ENCODE data around the gene HTATIP2. TPM values are rescaled to one million over a fixed set of nuclear protein-coding genes. Genes with fewer than 3 reads are reported as not detected.

Gene HTATIP2
- total RNA-seq (10 to 100 TPM; 50.7 to 52.4 TPM), polyA plus RNA-seq (49.6 TPM)

DNA sequence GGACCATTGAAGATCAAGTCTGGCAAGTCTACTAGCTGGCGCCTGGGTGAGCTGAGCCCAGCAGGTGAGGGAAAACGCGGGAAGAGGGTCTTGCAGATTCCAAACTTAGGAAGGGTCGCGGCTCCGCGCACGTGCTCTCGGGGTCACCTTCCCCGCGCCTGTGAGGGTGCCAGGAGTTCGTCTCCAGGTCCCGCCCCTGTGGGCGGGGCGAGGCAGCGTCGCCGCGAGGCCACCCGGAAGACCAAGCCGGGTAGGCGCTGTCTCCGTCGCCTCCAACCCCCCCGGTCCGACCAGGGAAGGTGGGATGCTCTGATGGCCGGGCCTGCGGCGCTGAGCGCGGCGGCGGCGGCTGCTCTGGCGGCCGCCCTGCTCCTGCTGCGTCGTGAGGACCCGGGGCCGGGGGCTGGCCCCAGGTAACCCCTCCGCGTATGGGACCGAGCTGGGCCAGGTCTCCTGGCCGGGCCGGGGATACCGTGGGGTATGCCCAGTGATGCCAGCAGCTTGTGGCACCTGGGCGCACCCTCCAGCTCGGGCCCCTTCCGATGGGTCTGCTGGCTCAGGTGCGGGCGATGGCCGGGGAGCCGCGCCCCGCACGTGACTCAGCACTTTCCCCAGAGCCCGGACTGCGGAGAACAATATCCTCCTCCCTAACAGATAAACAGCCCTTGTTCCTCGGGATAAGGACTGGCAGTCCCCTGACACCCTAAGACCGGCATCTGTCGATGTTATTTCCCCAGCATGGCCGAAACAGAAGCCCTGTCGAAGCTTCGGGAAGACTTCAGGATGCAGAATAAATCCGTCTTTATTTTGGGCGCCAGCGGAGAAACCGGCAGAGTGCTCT is at the start of gene HTATIP2:
HTATIP2 (plus strand) TSS at position 215 of the 841 bp plus-strand sequence; CDS start at position 739, 524 bp downstream.
- Mint-ChIP-seq H3K27me3 (no peaks in the 10 kb centered on the region), H3K4me3 (peak within 1 kb of the TSS; percentile 86 to 97 (median 94)), H3K9me3 (no peaks in the 10 kb centered on the region), H3K27ac (peak within 1 kb of the TSS; percentile 88 to 96 (median 94)), H3K36me3 (peaks cover 0 to 20% (median 6%) of the 10 kb centered on the region in 3 donors), H3K4me1 (peaks cover 57 to 78% (median 68%) of the 10 kb centered on the region in 3 donors)
- H3K4me3 ChIP-seq (ENCODE audit: low read length) = peak within 1 kb of the TSS; percentile 78
- no peaks in the 10 kb centered on the region for H3K27me3 ChIP-seq (ENCODE audit: insufficient read depth, low read length, poor library complexity, severe bottlenecking)
- DNase-seq = peak; percentile 72 to 87 (median 77)
- H3K9me3 ChIP-seq (ENCODE audit: low read length) = no peaks in the 10 kb centered on the region
- no peaks in the 10 kb centered on the region for H3K36me3 ChIP-seq (ENCODE audit: insufficient read depth, low read length)
- POLR2A ChIA-PET = interaction anchor here (0.5 to 1.1 kb wide), 2 partner anchors 10 to 207 kb away, joined by 3 to 4 read pairs; no protein-coding TSS in a partner anchor
- H3K27ac ChIP-seq (ENCODE audit: low read depth, low read length) = peak within 1 kb of the TSS; percentile 83
- CTCF ChIA-PET = interaction anchor here (0.8 to 2.6 kb wide), 7 partner anchors 9 to 236 kb away, joined by 3 to 12 read pairs (median 3); no protein-coding TSS in a partner anchor
- H3K4me1 ChIP-seq (ENCODE audit: insufficient read depth, low read length) = peaks cover 45% of the 10 kb centered on the region

DNA sequence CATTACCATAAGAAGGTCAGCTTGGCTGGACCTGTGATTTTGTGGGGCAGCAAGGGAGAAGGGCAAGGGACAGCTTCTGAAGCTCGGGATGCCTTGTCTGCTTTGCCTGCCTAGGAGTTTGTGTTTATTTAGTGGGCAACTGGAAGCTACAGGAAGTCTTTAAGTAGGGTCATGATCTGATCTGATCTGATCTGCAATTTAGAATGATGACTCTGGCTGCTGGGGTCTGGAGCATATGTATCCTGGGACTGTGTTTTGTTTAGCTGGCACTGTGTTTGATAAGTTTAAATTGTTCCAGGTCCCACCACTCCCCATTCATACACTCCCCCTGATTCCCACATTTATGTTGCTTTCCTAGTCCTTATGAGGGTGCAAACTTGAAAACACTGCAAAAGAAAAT is 47.7 kb upstream of the HTATIP2 start:
- ChIA-PET POLR2A (no interaction called here), CTCF (no interaction called here)
- Mint-ChIP-seq H3K4me1 (no peaks in the 10 kb centered on the region), H3K27me3 (peaks cover 12 to 18% of the 10 kb centered on the region in 2 donors), H3K9me3 (no peaks in the 10 kb centered on the region), H3K27ac (no peak overlapping the region), H3K4me3 (no peak overlapping the region), H3K36me3 (peaks cover 0 to 2% (median 0%) of the 10 kb centered on the region in 3 donors)
- Histone ChIP-seq H3K9me3 (ENCODE audit: low read length) (no peaks in the 10 kb centered on the region), H3K36me3 (ENCODE audit: insufficient read depth, low read length) (no peaks in the 10 kb centered on the region), H3K27ac (ENCODE audit: low read depth, low read length) (no peak overlapping the region), H3K4me3 (ENCODE audit: low read length) (no peak overlapping the region), H3K4me1 (ENCODE audit: insufficient read depth, low read length) (no peaks in the 10 kb centered on the region), H3K27me3 (ENCODE audit: insufficient read depth, low read length, poor library complexity, severe bottlenecking) (no peaks in the 10 kb centered on the region)
- DNase-seq = no peak

GRCh38 chr11:20321177-20321576 is 42.3 kb upstream of the HTATIP2 start:
- H3K4me3 Mint-ChIP-seq = no peak overlapping the region
- no peaks in the 10 kb centered on the region for H3K36me3 Mint-ChIP-seq
- H3K4me1 ChIP-seq (ENCODE audit: insufficient read depth, low read length) = no peaks in the 10 kb centered on the region
- no peak overlapping the region for H3K4me3 ChIP-seq (ENCODE audit: low read length)
- H3K4me1 Mint-ChIP-seq = no peaks in the 10 kb centered on the region
- H3K27me3 ChIP-seq (ENCODE audit: insufficient read depth, low read length, poor library complexity, severe bottlenecking) = no peaks in the 10 kb centered on the region
- ChIA-PET CTCF (no interaction called here), POLR2A (no interaction called here)
- no peaks in the 10 kb centered on the region for H3K9me3 ChIP-seq (ENCODE audit: low read length)
- no peaks in the 10 kb centered on the region for H3K36me3 ChIP-seq (ENCODE audit: insufficient read depth, low read length)
- no peaks in the 10 kb centered on the region for H3K9me3 Mint-ChIP-seq
- H3K27ac ChIP-seq (ENCODE audit: low read depth, low read length) = no peak overlapping the region
- peaks cover 7 to 29% of the 10 kb centered on the region in 2 donors for H3K27me3 Mint-ChIP-seq
- H3K27ac Mint-ChIP-seq = no peak overlapping the region
- DNase-seq = no peak

DNA sequence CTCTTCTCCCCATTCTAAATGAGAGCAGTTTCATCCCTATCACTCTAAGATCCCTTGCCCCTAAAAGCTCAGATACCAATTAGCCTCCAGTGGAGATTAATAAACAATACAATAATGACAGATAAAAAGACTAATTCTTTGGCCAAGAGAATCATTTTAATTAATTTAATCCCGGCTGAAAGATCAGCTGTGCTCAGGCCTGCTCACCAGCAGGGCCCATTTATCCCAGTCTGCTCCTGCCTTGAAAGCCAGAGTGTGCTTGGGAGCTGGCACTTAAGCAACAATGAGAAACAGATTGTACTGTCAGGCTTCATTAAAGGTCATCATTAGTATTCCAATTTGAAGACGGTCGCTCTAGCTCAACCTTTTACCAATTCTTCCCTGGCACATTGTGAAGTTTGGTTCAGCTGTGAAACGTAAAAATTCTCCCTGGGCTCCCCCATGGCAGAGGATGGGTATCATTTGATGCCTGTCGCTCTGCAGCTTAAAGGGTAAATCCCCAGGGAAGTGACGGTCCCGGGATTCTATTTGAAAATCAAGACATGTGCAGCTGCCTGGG is 36.1 kb upstream of the HTATIP2 start:
- H3K36me3 Mint-ChIP-seq = no peaks in the 10 kb centered on the region
- no peaks in the 10 kb centered on the region for H3K4me1 Mint-ChIP-seq
- H3K27ac Mint-ChIP-seq = no peak overlapping the region
- no peak overlapping the region for H3K4me3 Mint-ChIP-seq
- H3K27me3 Mint-ChIP-seq = peaks cover 8 to 45% of the 10 kb centered on the region in 2 donors
- no peaks in the 10 kb centered on the region for H3K9me3 ChIP-seq (ENCODE audit: low read length)
- no peak for DNase-seq
- no peak overlapping the region for H3K27ac ChIP-seq (ENCODE audit: low read depth, low read length)
- no peaks in the 10 kb centered on the region for H3K4me1 ChIP-seq (ENCODE audit: insufficient read depth, low read length)
- H3K27me3 ChIP-seq (ENCODE audit: insufficient read depth, low read length, poor library complexity, severe bottlenecking) = no peaks in the 10 kb centered on the region
- POLR2A ChIA-PET = no interaction called here
- H3K9me3 Mint-ChIP-seq = no peaks in the 10 kb centered on the region
- H3K4me3 ChIP-seq (ENCODE audit: low read length) = no peak overlapping the region
- CTCF ChIA-PET = interaction anchor here (1.0 kb wide), 1 partner anchor 26 kb away, joined by 3 read pairs; no protein-coding TSS in a partner anchor
- no peaks in the 10 kb centered on the region for H3K36me3 ChIP-seq (ENCODE audit: insufficient read depth, low read length)

DNA sequence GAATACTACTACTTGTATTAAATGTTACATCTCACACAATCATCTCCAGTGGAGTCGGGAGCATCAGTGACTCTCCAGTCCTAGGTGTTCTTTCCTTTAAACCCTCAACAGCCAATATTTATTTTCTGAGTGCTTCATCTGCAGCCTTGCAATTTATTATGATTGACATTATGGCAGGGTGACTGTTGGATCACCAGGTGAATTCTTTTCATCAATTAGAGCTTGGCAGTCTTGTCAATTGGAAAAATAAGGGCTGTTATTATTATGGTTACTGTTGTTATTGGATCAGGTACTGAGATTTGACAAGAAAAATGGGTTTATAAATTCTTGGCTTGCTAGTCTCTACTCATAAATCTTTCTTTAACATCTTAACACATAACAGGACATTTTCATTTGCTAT is 27.5 kb upstream of the HTATIP2 start:
- ChIA-PET POLR2A (no interaction called here), CTCF (no interaction called here)
- H3K36me3 ChIP-seq (ENCODE audit: insufficient read depth, low read length) = no peaks in the 10 kb centered on the region
- H3K4me1 ChIP-seq (ENCODE audit: insufficient read depth, low read length) = no peaks in the 10 kb centered on the region
- H3K9me3 Mint-ChIP-seq = no peaks in the 10 kb centered on the region
- H3K4me1 Mint-ChIP-seq = no peaks in the 10 kb centered on the region
- H3K36me3 Mint-ChIP-seq = no peaks in the 10 kb centered on the region
- H3K27me3 Mint-ChIP-seq = peaks cover 29 to 77% of the 10 kb centered on the region in 2 donors
- no peak overlapping the region for H3K4me3 Mint-ChIP-seq
- H3K27me3 ChIP-seq (ENCODE audit: insufficient read depth, low read length, poor library complexity, severe bottlenecking) = peaks cover 7% of the 10 kb centered on the region
- H3K4me3 ChIP-seq (ENCODE audit: low read length) = no peak overlapping the region
- no peak overlapping the region for H3K27ac ChIP-seq (ENCODE audit: low read depth, low read length)
- H3K27ac Mint-ChIP-seq = no peak overlapping the region
- DNase-seq = no peak
- no peaks in the 10 kb centered on the region for H3K9me3 ChIP-seq (ENCODE audit: low read length)

DNA sequence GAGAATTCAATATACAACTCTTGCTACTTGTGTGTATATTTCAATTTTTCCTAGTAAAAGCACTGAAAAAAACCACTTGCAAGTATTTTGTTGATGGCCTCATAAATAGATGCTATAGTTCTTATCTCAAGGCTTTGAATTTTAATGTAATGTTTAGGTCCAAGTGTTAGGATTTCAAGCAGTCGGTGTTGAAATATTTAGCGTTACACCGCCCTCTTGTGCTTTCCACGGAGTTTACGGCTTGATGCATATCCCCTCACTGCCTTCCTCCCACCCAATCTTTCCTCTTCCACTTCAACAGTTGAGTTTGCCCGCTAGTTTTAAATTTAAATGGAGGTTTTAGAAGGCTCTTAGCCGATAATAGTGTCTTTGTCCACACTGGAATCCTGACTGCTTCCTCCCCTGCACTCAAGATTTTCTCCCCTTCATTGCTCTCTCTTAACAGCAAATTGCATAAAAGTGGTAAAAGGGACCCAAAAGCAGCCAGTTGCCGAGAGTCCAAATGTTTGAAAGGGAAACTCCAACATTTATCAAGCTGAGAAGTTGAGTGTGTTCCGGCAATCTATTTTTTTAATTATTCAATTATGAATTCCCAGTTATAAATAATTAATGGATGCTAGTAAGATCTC is 25.9 kb upstream of the HTATIP2 start:
- Mint-ChIP-seq H3K9me3 (no peaks in the 10 kb centered on the region), H3K27me3 (peaks cover 40 to 86% of the 10 kb centered on the region in 2 donors), H3K36me3 (peaks cover 0 to 1% (median 0%) of the 10 kb centered on the region in 3 donors), H3K4me1 (no peaks in the 10 kb centered on the region), H3K27ac (no peak overlapping the region), H3K4me3 (no peak overlapping the region)
- Histone ChIP-seq H3K36me3 (ENCODE audit: insufficient read depth, low read length) (no peaks in the 10 kb centered on the region), H3K4me1 (ENCODE audit: insufficient read depth, low read length) (no peaks in the 10 kb centered on the region), H3K27ac (ENCODE audit: low read depth, low read length) (no peak overlapping the region), H3K4me3 (ENCODE audit: low read length) (no peak overlapping the region), H3K27me3 (ENCODE audit: insufficient read depth, low read length, poor library complexity, severe bottlenecking) (peaks cover 17% of the 10 kb centered on the region), H3K9me3 (ENCODE audit: low read length) (no peaks in the 10 kb centered on the region)
- POLR2A ChIA-PET = no interaction called here
- CTCF ChIA-PET = no interaction called here
- DNase-seq = no peak

DNA sequence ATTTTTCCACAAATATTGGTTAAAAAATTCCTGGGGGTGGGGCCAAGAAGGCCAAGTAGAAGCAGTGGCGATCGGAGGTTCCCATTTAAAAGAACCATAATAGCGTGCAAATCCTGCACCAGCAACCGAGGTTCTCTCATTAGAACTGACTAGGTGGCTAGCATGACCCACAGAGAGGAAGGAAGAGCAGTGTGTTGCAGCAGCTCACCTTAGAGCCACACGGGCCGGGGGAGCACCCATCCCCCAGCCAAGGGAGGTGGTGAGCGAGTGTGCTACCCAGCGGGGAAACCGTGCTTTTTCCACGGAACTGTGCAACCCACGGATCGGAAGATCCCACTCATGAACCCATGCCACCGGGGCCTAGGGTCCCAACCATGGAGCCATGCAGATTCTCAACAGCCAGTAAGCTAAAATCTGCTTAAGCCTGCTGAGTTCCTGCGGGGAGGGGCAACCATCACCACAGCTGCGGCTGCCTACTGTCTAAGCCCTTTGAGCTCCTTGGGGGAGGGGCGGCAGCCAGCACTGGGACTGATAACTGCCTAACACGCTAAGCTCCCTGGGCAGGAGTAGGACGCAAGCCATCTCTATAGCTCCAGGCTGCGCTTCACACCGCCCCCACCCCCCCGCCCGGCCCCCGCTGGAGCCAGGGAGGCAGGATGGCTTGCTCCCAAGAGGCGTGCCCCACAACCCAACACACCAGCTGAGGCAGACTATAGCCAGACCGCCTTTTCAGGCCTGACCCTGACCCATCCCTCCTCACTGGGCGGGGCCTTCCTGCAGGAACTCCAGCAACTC is 21.0 kb upstream of the HTATIP2 start:
- no peak overlapping the region for H3K4me3 Mint-ChIP-seq

More for the DNA sequence above, 21.0 kb upstream of the HTATIP2 start:
- Mint-ChIP-seq H3K27ac (peak overlapping the region in 1 of 8 donors; percentile 2), H3K4me1 (no peaks in the 10 kb centered on the region), H3K9me3 (no peaks in the 10 kb centered on the region), H3K36me3 (peaks cover 0 to 1% (median 0%) of the 10 kb centered on the region in 3 donors), H3K27me3 (peaks cover 35 to 85% of the 10 kb centered on the region in 2 donors)
- DNase-seq = no peak
- H3K4me1 ChIP-seq (ENCODE audit: insufficient read depth, low read length) = no peaks in the 10 kb centered on the region
- H3K27ac ChIP-seq (ENCODE audit: low read depth, low read length) = no peak overlapping the region
- no peak overlapping the region for H3K4me3 ChIP-seq (ENCODE audit: low read length)
- POLR2A ChIA-PET = no interaction called here
- CTCF ChIA-PET = no interaction called here
- no peaks in the 10 kb centered on the region for H3K9me3 ChIP-seq (ENCODE audit: low read length)
- H3K36me3 ChIP-seq (ENCODE audit: insufficient read depth, low read length) = no peaks in the 10 kb centered on the region
- H3K27me3 ChIP-seq (ENCODE audit: insufficient read depth, low read length, poor library complexity, severe bottlenecking) = peaks cover 17% of the 10 kb centered on the region
